NCI-H446 treated with DMSO at 0.1 percent for 48 hours (cell line): ENCODE results near the gene SLC29A4.
"Not testable (repeated sequence)": the region's sequence is repeated elsewhere in the genome, so short reads cannot be mapped to it uniquely, and the experiment has no call there.

Experiments used
- DNase-seq: peaks from one replicate; lab custom pipeline; 2025; lab: John Stamatoyannopoulos, UW

SLC29A4 gene

DNA sequence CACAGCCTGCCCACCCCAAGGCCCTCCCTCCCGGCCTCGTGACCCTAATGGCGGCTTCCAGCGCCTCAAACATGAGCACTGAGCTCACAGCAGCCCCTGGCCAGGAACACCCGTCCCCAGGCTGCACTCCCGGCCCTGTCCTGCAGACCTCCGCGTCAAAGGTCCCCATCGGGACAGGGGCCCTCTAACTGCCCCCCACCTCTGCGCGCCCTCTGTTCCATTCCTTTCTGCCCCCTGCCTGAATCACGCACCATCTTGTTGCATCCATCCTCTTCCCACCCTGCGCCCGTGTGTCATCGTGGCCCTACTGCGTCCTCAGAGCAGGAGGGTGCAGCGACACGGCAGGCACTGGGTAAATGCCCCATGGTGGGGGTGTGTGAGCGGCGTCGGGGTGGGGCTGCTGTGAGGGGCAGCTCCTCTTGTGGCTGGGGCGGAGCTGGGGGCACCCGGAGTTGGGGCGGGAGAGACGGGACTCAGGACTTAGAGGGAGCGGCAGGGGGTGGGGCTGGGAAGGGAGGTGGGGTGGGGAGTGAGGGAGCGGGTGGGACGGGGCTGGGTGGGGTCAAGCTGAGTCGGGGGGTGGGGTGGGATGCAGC lies 13.4 kb downstream of the SLC29A4 start:
- no peak for DNase-seq

GRCh38 chr7:5296611-5297226 lies 14.0 kb downstream of the SLC29A4 start:
- no peak for DNase-seq

DNA sequence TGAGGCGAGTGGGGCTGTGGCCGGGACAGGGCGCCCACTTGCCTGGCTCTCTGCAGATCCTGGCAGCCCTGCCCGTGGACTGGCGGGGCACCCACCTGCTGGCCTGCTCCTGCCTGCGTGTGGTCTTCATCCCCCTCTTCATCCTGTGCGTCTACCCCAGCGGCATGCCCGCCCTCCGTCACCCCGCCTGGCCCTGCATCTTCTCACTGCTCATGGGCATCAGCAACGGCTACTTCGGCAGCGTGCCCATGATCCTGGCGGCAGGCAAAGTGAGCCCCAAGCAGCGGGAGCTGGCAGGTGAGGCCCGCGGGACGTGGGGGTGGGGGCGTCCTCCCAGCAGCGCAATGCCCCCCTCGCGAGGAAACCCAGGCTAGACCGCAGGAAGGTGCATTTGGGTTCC lies 17.6 kb downstream of the SLC29A4 start:
- DNase-seq: no peak

DNA sequence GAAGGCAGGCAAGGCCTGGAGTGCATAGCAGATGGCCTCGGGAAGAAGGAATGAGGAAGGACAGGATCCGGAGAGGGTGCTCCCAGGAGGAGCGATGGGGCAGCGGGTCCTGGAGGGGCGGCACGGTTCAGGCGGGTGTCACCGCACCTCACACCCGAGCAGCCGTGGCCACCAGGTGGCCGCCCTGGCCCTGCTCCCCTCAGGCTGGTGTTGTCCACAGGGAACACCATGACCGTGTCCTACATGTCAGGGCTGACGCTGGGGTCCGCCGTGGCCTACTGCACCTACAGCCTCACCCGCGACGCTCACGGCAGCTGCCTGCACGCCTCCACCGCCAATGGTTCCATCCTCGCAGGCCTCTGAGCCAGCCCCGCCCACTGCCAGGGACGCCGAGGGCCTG lies 19.8 kb downstream of the SLC29A4 start:
- no peak for DNase-seq

GRCh38 chr7:5303061-5303460 lies 20.3 kb downstream of the SLC29A4 start:
- no peak for DNase-seq

GRCh38 chr7:5303591-5304505 lies 21.1 kb downstream of the SLC29A4 start:
- no peak for DNase-seq

DNA sequence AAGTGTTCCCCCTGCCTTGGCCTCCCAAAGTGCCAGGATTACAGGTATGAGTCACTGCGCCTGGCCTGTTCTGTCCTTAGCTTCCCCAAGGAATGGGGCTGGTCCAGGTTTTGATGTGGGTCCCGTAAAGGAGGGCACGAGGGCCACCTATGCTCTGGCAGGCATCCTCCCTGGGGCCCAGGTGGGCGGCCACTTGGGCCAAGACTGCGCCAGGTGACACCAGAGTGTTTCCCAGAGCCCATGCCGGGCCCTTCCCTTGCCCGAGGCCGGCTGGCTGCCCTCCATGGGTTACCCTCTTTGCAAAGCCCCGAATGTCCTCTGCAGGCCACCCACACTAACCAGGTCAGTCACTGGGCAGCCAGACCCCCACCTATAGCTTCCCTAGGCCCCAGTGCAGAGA lies 22.3 kb downstream of the SLC29A4 start:
- DNase-seq: not testable (repeated sequence)

DNA sequence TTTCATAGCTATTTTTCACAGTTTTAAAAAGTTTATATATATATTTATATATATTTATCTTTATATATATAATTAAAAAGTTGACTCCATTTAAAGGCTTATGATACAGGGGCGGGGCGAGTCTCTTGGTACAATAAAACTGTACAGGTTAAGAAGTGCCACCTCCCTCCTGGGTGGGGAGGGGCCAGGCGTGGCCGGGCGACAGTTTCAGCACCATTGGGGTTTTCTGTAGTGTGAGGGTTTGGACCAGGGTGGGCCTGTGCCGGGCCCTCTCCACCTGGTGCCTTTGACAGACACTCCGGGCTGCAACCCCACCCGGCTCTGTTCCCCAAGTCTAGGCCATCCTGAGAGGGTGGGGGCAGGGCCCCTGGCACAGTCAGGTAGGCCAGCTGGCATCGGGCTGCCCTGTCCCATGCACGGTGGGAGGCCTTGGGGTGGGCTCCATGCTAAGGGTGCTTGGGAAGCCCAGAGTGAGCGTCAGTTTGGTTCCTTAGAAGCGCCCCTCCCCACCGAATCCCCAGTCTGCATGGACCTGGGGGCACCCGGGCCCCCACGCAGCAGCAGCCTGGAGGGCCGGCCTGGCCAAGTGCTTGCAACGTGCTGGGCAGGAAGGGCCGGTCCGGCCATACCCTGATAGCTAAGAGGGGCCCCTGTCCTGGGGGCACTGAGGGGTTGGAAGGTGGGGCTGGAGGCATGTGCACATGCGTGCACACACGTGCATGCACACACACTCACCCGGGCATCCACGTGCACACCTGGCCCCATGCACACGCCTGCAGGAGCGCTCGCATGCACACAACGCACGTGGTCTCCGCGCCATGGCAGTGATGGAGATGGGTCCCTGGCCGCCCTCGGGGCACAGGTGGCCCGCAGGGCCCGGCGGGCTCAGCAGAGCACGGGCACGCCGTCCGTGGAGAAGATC lies 24.7 kb downstream of the SLC29A4 start:
- DNase-seq: not testable (repeated sequence)

DNA sequence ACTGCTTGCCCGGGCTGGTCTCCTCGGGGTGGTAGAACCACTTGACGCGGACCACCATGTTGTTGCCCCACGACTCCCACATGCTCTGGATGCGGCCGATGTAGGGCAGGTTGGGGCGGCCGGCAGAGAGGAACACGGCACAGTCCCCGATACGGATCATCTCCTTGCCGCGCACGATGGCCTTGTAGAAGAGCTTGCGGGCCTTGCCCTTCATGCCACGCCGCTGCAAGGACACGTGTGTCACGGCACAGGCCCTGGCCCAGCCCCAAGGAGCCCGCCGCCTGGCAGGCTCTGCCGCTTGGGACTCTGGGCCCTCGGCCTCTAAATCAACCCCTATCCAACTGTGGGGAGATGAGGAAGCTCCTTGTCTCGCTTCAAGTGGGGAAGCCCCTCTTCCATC lies 26.4 kb downstream of the SLC29A4 start:
- DNase-seq: no peak

DNA sequence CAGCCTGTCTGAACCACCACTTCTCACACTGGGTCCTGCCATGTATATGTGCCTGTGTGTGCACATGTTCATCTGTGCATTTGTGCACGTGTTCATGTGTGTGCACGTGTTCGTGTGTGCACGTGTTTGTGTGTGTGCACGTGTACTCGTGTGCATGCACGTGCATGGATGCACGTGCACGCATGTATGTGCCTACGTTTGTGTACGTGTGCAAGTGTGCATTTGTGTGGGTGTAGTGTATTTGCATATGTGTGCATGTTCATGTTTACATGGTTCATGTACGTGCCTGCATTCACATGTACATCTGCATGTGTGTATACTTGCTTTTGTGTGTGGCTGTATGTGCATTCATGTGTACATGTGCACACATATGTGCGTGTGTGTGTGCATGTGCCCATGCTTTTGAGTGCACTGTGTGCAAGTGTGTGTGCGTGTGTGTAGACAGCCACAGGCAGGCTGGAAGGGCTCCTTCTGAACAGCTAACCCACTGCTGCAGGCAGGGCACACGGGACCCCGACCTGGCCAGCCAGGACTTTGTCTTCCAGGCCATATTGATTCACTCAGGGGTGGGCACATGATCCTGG lies 28.2 kb downstream of the SLC29A4 start:
- no peak for DNase-seq

- DNase-seq: not testable (repeated sequence)
Observed at GRCh38 chr7:5312276-5313070, 29.7 kb downstream of the SLC29A4 start.

DNA sequence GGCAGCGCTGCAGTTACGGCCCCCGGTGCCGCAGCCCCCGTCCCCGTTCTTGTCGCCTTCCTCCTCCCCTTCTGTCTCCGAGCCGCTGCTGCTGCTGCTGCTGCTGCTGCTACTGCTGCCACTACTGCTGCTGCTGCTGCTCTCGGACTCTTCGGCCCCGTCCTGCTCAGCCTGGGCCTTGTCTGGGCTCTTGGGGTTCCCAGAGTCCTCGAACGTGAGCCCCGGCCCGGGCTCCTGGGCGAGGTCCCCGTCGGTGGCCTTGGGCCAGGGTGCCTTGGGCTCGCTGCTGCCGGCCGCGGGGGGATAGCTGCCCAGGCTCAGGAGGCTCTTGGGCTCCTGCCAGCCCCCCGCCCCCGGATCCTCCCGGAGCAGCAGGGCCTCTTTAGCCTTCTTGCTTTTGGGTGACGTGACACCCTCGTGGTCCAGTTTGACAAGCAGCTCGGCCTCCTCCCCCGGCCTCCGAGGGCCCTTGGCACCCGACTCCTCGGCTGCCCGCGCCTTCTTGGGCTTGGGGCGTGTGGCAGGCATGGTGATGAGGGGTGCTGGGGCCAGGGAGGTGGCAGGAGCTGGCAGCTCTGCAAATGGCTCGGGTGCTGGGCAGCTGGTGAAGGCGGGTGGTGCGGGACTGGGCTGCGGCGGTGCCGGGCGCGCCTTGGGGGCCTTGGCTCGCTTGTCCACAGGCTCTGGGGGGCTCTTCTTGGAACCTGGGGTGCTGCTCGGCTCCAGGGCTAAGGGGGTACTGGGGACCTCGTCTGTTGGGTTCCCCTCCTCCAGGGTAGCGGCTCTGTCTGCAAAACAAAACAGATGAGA lies 30.5 kb downstream of the SLC29A4 start:
- not testable (repeated sequence) for DNase-seq

GRCh38 chr7:5314864-5315263 lies 32.1 kb downstream of the SLC29A4 start:
- DNase-seq: no peak

DNA sequence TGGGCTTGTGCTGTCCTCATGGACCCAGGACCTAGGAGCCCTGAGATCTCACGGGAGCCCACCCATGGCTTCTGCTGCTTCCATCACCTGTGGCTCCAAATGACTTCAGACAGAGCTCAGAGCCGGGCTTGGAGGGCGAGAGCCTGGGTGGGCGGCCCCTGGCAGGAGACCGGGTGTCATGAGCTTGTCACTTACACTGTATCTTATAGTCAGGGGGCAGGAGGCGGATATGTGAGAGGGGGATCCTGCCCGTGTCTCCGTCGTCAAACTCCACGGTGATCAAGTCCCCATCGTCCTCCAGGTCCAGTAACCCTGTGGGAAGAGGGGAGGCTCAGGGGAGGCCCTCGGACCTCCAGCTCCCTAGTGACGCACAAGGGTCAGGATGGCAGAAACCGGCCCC lies 33.0 kb downstream of the SLC29A4 start:
- DNase-seq: no peak

DNA sequence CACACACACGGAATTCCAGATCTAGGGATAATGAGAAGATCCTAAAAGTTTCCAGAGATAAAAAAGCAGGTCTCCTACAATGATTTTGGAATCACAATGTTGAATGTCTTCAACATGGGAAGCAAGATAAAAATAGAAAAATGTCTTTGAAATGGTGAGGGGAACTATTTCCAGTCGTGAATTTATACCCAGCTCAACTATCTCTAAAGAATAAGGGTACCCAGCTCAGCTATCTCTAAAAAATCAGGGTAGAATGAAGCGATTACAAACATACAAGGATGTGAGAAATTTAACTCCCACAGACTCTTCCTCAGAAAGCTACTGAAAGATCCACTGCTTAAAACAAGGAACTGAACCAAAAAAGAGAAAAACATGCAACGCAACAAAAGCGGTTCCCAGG lies 35.9 kb downstream of the SLC29A4 start:
- DNase-seq: not testable (repeated sequence)

GRCh38 chr7:5320391-5320790 lies 37.6 kb downstream of the SLC29A4 start:
- DNase-seq: no peak

DNA sequence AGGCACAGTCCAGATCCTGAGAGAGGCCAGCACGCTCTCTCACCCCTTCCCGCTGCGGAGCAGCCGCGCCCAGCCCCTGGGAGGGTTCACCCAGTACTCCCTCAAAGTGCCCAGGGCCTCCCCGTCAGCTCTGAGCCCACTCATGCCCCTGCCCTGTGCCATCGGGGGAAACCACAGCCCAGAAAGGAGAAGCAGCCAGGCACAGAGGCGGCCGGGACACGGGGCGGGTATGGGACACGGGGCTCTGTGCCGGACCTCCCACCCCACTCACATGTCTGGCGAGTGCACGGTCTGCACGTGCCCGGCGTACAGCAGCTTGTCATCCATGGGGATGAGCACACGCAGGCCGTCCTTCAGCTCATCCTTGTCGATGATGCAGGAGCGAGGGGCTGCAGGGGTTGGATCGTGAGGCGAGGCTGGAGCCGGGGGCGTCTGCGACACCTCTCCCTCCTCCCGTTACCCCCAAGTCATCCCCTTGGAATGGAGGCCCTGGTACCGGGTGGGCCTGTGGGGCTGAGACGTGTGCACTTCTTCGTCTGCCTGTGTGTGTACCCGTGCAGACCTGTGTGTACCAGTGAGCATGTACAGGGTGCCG lies 38.2 kb downstream of the SLC29A4 start:
- no peak for DNase-seq

- no peak for DNase-seq
Observed at GRCh38 chr7:5322621-5323410, 40.1 kb downstream of the SLC29A4 start.
